HepG2 (cell line): ENCODE measurements around the gene PPM1G. TPM values are rescaled to one million over a fixed set of nuclear protein-coding genes. Genes with fewer than 3 reads are reported as not detected.
A peak's percentile ranks its signal among the peaks of the same experiment; 100 is the strongest.

Experiments
- JARID2 ChIP-seq: sonication (generic); formaldehyde crosslinking; IDR thresholded peaks from 2 replicates; pipeline ENCODE4 v1.8.1; 2023; ENCODE audit warnings: missing genetic modification reagents, inconsistent platforms; ENCODE audit not compliant: insufficient replicate concordance
- NCOA1 ChIP-seq: sonication (generic); formaldehyde crosslinking; IDR thresholded peaks from 2 replicates; pipeline ENCODE4 v1.9.0; 2021; ENCODE audit warnings: missing genetic modification reagents
- NKX3-1 ChIP-seq: sonication (generic); formaldehyde crosslinking; IDR thresholded peaks from 2 replicates; pipeline ENCODE4 v1.5.0; 2020; ENCODE audit warnings: missing genetic modification reagents
- PAF1 ChIP-seq: IDR thresholded peaks from 2 replicates; pipeline ENCODE4 v1.6.1; 2016; ENCODE audit warnings: missing genetic modification reagents, missing compliant biosample characterization
- SMAD3 ChIP-seq: sonication (generic); formaldehyde crosslinking; IDR thresholded peaks from 2 replicates; pipeline ENCODE4 v1.4.0; 2020; ENCODE audit warnings: missing genetic modification reagents
- SPEN ChIP-seq: sonication (generic); formaldehyde crosslinking; IDR thresholded peaks from 2 replicates; pipeline ENCODE4 v1.5.1; 2020; ENCODE audit warnings: low read depth, mild to moderate bottlenecking, missing genetic modification reagents
- ZNF17 ChIP-seq: sonication (generic); formaldehyde crosslinking; IDR thresholded peaks from 2 replicates; pipeline ENCODE4 v1.5.0; 2020; ENCODE audit warnings: mild to moderate bottlenecking, missing genetic modification reagents
- ZNF629 ChIP-seq: sonication (generic); formaldehyde crosslinking; conservative IDR thresholded peaks from 2 replicates; pipeline ENCODE4 v1.5.0; 2020; ENCODE audit warnings: missing genetic modification reagents
- polyA plus RNA-seq, 8 experiments: library from polyadenylated mRNA; depleted of rRNA in 3 of 8; stranded (reverse) in 7 of 8; unstranded in 1 of 8; fragments of >200 nt; fragmentation: Illumina TruSeq in 4 of 8; extraction: Trizol in 4 of 8; gene quantifications; 2 replicates each; pipeline versions ENCODE4 v1.2.1 to v1.2.3, GENCODE V29; 2011 to 2016; ENCODE audit warnings: low read depth in 4 of 8, missing spikeins in 1 of 8, mixed read lengths in 1 of 8; ENCODE audit not compliant: insufficient read depth in 1 of 8
- total RNA-seq, 5 experiments: library from RNA; depleted of rRNA; stranded (reverse); fragments of >200 nt; fragmentation: Illumina TruSeq; extraction: Trizol; gene quantifications; 2 replicates each; pipeline ENCODE4 v1.2.3, GENCODE V29; 2016; ENCODE audit warnings: low read depth in 1 of 5
- TF ChIP-seq, protein P1 (sequence below): sonication (generic); formaldehyde crosslinking; IDR thresholded peaks from 2 replicates; pipeline ENCODE4 v1.4.0; 2020; ENCODE audit warnings: mild to moderate bottlenecking, missing genetic modification reagents, borderline replicate concordance
- TF ChIP-seq, protein P2 (sequence below): sonication (generic); formaldehyde crosslinking; conservative IDR thresholded peaks from 2 replicates; pipeline ENCODE4 v1.5.0; 2020; ENCODE audit warnings: missing genetic modification reagents
- TF ChIP-seq, protein P3 (sequence below): sonication (generic); formaldehyde crosslinking; IDR thresholded peaks from 2 replicates; pipeline ENCODE4 v1.5.1; 2020; ENCODE audit warnings: missing genetic modification reagents, mild to moderate bottlenecking, borderline replicate concordance
- TF ChIP-seq, protein P4 (sequence below): sonication (generic); formaldehyde crosslinking; IDR thresholded peaks from 2 replicates; pipeline ENCODE4 v1.8.1; 2023; ENCODE audit warnings: missing genetic modification reagents, inconsistent platforms, borderline replicate concordance
- TF ChIP-seq, protein P5 (sequence below): sonication (generic); formaldehyde crosslinking; IDR thresholded peaks from 2 replicates; pipeline ENCODE4 v1.5.0; 2020; ENCODE audit warnings: missing genetic modification reagents, mild to moderate bottlenecking, borderline replicate concordance

The PPM1G gene
- total and polyA plus RNA-seq, 2 of the 13 experiments (the other 11 are each of a cell fraction or from before 2014, with no cell fraction given), result 58.2 to 213 TPM

DNA sequence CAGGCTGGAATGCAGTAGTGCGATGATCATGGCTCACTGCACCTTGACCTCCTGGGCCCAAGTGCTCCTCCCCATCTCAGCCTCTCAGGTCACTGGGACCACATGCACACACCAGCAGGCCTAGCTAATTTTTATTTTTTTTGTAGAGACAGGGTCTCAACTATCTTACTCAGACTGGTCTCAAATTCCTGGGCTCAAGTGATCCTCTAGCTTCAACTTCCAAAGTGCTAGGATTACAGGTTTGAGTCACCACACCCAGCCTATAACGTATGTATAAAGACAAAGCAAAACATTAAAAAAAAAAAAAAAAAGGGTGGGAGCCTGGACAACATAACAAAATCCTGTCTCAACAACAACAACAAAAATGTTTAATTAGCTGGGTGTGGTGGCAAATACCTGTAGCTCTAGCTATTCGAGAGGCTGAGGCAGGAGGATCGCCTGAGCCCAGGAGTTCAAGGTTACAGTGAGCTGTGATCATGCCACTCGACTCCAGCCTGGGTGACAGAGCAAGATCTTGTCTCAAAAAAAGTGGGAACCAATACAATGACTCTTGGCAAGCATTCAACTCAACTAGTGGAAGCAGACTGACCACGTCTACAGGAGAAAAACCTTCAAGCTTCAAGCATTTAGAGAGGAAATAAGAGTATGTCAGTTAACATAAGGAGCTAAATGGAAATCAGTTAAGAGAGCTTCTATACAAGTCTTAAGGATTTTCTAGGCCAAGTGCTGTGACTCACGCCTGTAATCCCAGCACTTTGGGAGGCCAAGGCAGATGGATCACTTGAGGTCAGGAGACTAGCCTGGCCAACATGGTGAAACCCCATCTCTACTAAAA is 55.4 kb downstream of the PPM1G start (continued):
- TF ChIP-seq, protein P1, sequence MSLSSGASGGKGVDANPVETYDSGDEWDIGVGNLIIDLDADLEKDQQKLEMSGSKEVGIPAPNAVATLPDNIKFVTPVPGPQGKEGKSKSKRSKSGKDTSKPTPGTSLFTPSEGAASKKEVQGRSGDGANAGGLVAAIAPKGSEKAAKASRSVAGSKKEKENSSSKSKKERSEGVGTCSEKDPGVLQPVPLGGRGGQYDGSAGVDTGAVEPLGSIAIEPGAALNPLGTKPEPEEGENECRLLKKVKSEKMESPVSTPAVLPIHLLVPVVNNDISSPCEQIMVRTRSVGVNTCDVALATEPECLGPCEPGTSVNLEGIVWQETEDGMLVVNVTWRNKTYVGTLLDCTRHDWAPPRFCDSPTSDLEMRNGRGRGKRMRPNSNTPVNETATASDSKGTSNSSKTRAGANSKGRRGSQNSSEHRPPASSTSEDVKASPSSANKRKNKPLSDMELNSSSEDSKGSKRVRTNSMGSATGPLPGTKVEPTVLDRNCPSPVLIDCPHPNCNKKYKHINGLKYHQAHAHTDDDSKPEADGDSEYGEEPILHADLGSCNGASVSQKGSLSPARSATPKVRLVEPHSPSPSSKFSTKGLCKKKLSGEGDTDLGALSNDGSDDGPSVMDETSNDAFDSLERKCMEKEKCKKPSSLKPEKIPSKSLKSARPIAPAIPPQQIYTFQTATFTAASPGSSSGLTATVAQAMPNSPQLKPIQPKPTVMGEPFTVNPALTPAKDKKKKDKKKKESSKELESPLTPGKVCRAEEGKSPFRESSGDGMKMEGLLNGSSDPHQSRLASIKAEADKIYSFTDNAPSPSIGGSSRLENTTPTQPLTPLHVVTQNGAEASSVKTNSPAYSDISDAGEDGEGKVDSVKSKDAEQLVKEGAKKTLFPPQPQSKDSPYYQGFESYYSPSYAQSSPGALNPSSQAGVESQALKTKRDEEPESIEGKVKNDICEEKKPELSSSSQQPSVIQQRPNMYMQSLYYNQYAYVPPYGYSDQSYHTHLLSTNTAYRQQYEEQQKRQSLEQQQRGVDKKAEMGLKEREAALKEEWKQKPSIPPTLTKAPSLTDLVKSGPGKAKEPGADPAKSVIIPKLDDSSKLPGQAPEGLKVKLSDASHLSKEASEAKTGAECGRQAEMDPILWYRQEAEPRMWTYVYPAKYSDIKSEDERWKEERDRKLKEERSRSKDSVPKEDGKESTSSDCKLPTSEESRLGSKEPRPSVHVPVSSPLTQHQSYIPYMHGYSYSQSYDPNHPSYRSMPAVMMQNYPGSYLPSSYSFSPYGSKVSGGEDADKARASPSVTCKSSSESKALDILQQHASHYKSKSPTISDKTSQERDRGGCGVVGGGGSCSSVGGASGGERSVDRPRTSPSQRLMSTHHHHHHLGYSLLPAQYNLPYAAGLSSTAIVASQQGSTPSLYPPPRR (CRISPR knock-in tag), result peak; percentile 32; the same call in 1 of the 2 replicates
- TF ChIP-seq NCOA1 (CRISPR knock-in tag) (no peak), SPEN (CRISPR knock-in tag) (0 out of 2 replicates have a peak, but pooled peaks have one; percentile 7), ZNF17 (CRISPR knock-in tag) (no peak), PAF1 (CRISPR knock-in tag) (no peak), NKX3-1 (CRISPR knock-in tag) (no peak), SMAD3 (no peak), JARID2 (no peak), ZNF629 (CRISPR knock-in tag) (no peak)
- TF ChIP-seq, protein P2, sequence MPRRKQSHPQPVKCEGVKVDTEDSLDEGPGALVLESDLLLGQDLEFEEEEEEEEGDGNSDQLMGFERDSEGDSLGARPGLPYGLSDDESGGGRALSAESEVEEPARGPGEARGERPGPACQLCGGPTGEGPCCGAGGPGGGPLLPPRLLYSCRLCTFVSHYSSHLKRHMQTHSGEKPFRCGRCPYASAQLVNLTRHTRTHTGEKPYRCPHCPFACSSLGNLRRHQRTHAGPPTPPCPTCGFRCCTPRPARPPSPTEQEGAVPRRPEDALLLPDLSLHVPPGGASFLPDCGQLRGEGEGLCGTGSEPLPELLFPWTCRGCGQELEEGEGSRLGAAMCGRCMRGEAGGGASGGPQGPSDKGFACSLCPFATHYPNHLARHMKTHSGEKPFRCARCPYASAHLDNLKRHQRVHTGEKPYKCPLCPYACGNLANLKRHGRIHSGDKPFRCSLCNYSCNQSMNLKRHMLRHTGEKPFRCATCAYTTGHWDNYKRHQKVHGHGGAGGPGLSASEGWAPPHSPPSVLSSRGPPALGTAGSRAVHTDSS (CRISPR knock-in tag), result no peak
- TF ChIP-seq, protein P3, sequence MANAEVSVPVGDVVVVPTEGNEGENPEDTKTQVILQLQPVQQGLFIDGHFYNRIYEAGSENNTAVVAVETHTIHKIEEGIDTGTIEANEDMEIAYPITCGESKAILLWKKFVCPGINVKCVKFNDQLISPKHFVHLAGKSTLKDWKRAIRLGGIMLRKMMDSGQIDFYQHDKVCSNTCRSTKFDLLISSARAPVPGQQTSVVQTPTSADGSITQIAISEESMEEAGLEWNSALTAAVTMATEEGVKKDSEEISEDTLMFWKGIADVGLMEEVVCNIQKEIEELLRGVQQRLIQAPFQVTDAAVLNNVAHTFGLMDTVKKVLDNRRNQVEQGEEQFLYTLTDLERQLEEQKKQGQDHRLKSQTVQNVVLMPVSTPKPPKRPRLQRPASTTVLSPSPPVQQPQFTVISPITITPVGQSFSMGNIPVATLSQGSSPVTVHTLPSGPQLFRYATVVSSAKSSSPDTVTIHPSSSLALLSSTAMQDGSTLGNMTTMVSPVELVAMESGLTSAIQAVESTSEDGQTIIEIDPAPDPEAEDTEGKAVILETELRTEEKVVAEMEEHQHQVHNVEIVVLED (CRISPR knock-in tag), result no peak
- TF ChIP-seq, protein P4, sequence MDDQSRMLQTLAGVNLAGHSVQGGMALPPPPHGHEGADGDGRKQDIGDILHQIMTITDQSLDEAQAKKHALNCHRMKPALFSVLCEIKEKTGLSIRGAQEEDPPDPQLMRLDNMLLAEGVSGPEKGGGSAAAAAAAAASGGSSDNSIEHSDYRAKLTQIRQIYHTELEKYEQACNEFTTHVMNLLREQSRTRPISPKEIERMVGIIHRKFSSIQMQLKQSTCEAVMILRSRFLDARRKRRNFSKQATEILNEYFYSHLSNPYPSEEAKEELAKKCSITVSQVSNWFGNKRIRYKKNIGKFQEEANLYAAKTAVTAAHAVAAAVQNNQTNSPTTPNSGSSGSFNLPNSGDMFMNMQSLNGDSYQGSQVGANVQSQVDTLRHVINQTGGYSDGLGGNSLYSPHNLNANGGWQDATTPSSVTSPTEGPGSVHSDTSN (CRISPR knock-in tag), result no peak
- TF ChIP-seq, protein P5, sequence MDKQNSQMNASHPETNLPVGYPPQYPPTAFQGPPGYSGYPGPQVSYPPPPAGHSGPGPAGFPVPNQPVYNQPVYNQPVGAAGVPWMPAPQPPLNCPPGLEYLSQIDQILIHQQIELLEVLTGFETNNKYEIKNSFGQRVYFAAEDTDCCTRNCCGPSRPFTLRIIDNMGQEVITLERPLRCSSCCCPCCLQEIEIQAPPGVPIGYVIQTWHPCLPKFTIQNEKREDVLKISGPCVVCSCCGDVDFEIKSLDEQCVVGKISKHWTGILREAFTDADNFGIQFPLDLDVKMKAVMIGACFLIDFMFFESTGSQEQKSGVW, result no peak
